Spleen (tissue), 11 donors: Measurements from ENCODE around the gene P2RY12. TPM values are rescaled to one million over a fixed set of nuclear protein-coding genes. Genes with fewer than 3 reads are reported as not detected.
A peak's percentile ranks its signal among the peaks of the same experiment; 100 is the strongest.

Experiments used
- DNase-seq: peaks from one replicate; pipeline ENCODE4 v3.0.0-alpha.2; 2020
- H3K27ac ChIP-seq, 8 donors: fragments of 200-600 bp; sonication (generic) in 7 of 8; 1 replicate in 4 of 8; 2 replicates in 4 of 8; pipeline versions ENCODE4 v1.5.0 to v1.8.0; 2016 to 2021; ENCODE audit warnings: inconsistent platforms in 4 of 8, mild to moderate bottlenecking in 4 of 8, moderate library complexity in 1 of 8
- H3K27me3 ChIP-seq, 7 donors: fragments of 200-600 bp; sonication (generic) in 6 of 7; replicated peaks in 1 of 7; 1 replicate in 4 of 7; 2 replicates in 3 of 7; pipeline versions ENCODE4 v1.5.0 to v1.8.0; 2016 to 2021; ENCODE audit warnings: inconsistent platforms in 3 of 7, mild to moderate bottlenecking in 1 of 7
- H3K36me3 ChIP-seq, 6 donors: fragments of 200-600 bp; sonication (generic) in 5 of 6; 1 replicate in 4 of 6; 2 replicates in 2 of 6; pipeline versions ENCODE4 v1.5.0 to v1.8.0; 2016 to 2021; ENCODE audit warnings: inconsistent platforms in 2 of 6
- H3K4me1 ChIP-seq, 6 donors: fragments of 200-600 bp; sonication (generic) in 5 of 6; 1 replicate in 3 of 6; 2 replicates in 3 of 6; pipeline versions ENCODE4 v1.5.0 to v1.8.0; 2016 to 2021; ENCODE audit warnings: inconsistent platforms in 3 of 6
- H3K4me3 ChIP-seq, 8 donors: fragments of 200-600 bp; sonication (generic) in 7 of 8; 1 replicate in 4 of 8; 2 replicates in 4 of 8; pipeline versions ENCODE4 v1.5.0 to v1.8.0; 2016 to 2021; ENCODE audit warnings: inconsistent platforms in 4 of 8, mild to moderate bottlenecking in 4 of 8, moderate library complexity in 2 of 8
- H3K9me3 ChIP-seq, 8 donors: fragments of 200-600 bp; sonication (generic) in 7 of 8; 1 replicate in 4 of 8; 2 replicates in 4 of 8; pipeline versions ENCODE4 v1.5.0 to v1.8.0; 2016 to 2021; ENCODE audit warnings: inconsistent platforms in 4 of 8
- CTCF ChIP-seq, 11 experiments: fragments of 200-600 bp in 7 of 11; fragments of 450-650 bp in 4 of 11; sonication (generic) in 4 of 11; IDR thresholded peaks in 8 of 11; conservative IDR thresholded peaks in 3 of 11; 1 replicate in 7 of 11; 2 replicates in 4 of 11; pipeline versions ENCODE4 v1.4.0 to v1.8.0; 2016 to 2021; ENCODE audit warnings: antibody characterized with exemption in 11 of 11, inconsistent platforms in 4 of 11, mild to moderate bottlenecking in 1 of 11
- POLR2A ChIP-seq, 3 donors: fragments of 450-650 bp; IDR thresholded peaks; one replicate each; pipeline ENCODE4 v1.5.1; 2017; ENCODE audit warnings: antibody characterized with exemption in 3 of 3, mild to moderate bottlenecking in 1 of 3
- POLR2AphosphoS5 ChIP-seq, 3 donors: sonication (generic); formaldehyde crosslinking; IDR thresholded peaks; one replicate each; pipeline ENCODE4 v1.5.1; 2017; ENCODE audit warnings: antibody characterized with exemption in 3 of 3
- WGBS, 5 donors: extraction: QIAGEN DNeasy Blood & Tissue Kit in 3 of 5; methylation state at CpG; one replicate each; pipeline versions ENCODE4 v1.1.5 to v1.1.7; 2013 to 2018; 5-methylcytosine and 5-hydroxymethylcytosine counted together
- intact Hi-C: fragments of 100-400 bp; cut with DNase I; formaldehyde crosslinking; loops from one replicate; pipeline ENCODE4 v1.15.0; 2023; ENCODE audit warnings: low total_unique reads
- polyA plus RNA-seq, 3 donors: library from polyadenylated mRNA; stranded (reverse); fragments of 200-250 nt; gene quantifications; one replicate each; pipeline ENCODE4 v1.2.1, GENCODE V29; 2013
- total RNA-seq, 7 donors: library from RNA; depleted of rRNA in 3 of 7; stranded (reverse); fragments of >200 nt in 3 of 7; fragmentation: NEBNext Ultra II Directional in 4 of 7; extraction: Animal tissue kit (Norgen Biotek cat#: 25700) in 4 of 7; gene quantifications; one replicate each; pipeline versions ENCODE4 v1.1.0 to v1.2.1, GENCODE V29; 2016 to 2021
- donor health status: healthy with polysubstance abuse.
- donor health status: DM: no; HTN: no; CAD: no; lungs with moderate emphysema.
- donor health status: DM: no; HTN: no; CAD: no.
- donor health status: Bipolar disorder and iron deficiency.
- donor health status: healthy.
- donor health status: DM: no; HTN: no; CAD: no.
- donor health status: DM: yes; HTN: yes; CAD: no.

Gene P2RY12
- total and polyA plus RNA-seq, 10 donors = 0.78 to 19.2 (median 6.7) TPM

GRCh38 chr3:151318991-151319390 is 65.6 kb downstream of the P2RY12 start:
- Histone ChIP-seq H3K4me1 (peaks cover 0 to 28% (median 0%) of the 10 kb centered on the region in 6 donors), H3K36me3 (no peaks in the 10 kb centered on the region), H3K9me3 (no peaks in the 10 kb centered on the region), H3K4me3 (peak overlapping the region in 1 of 8 donors; percentile 13), H3K27ac (peak overlapping the region in 7 of 8 donors; percentile 10 to 85 (median 73)), H3K27me3 (no peaks in the 10 kb centered on the region)
- no peak for DNase-seq
- intact Hi-C loops = no loop called here
- 51 to 86% (median 70%) methylated on average over 7 of the region's 7 CpGs for WGBS, 5 donors
- TF ChIP-seq CTCF (IDR thresholded peaks at IDR 0.05 in 8 of 11, conservative IDR thresholded peaks at IDR 0.05 in 3 of 11) (no peak), POLR2A (IDR thresholded peaks at IDR 0.05) (no peak), POLR2AphosphoS5 (IDR thresholded peaks at IDR 0.05) (no peak)

- no peak for TF ChIP-seq POLR2AphosphoS5 (IDR thresholded peaks at IDR 0.05)
- TF ChIP-seq CTCF (IDR thresholded peaks at IDR 0.05 in 8 of 11, conservative IDR thresholded peaks at IDR 0.05 in 3 of 11) = no peak
- no peak for TF ChIP-seq POLR2A (IDR thresholded peaks at IDR 0.05)
- peak overlapping the region in 1 of 8 donors; percentile 13 for H3K4me3 ChIP-seq
- no peaks in the 10 kb centered on the region for H3K36me3 ChIP-seq
- intact Hi-C loops = no loop called here
- H3K27me3 ChIP-seq = no peaks in the 10 kb centered on the region
- H3K9me3 ChIP-seq = no peaks in the 10 kb centered on the region
- H3K27ac ChIP-seq = peak overlapping the region in 7 of 8 donors; percentile 10 to 85 (median 73)
- no peak for DNase-seq
- H3K4me1 ChIP-seq = peaks cover 0 to 28% (median 0%) of the 10 kb centered on the region in 6 donors
These were observed 66.2 kb downstream of the P2RY12 start for GRCh38 chr3:151318313-151318712.

GRCh38 chr3:151316267-151316991 is 68.1 kb downstream of the P2RY12 start, which contains the start of gene GPR87:
Gene GPR87, minus strand, starts transcription at chr3:151316820. Its CDS starts 16,720 bp downstream, at chr3:151300100.
- TF ChIP-seq CTCF (IDR thresholded peaks at IDR 0.05 in 8 of 11, conservative IDR thresholded peaks at IDR 0.05 in 3 of 11) = no peak
- TF ChIP-seq POLR2A (IDR thresholded peaks at IDR 0.05) = no peak
- TF ChIP-seq POLR2AphosphoS5 (IDR thresholded peaks at IDR 0.05) = no peak
- Histone ChIP-seq H3K36me3 (no peaks in the 10 kb centered on the region), H3K4me1 (peaks cover 0 to 19% (median 0%) of the 10 kb centered on the region in 6 donors), H3K9me3 (no peaks in the 10 kb centered on the region), H3K27me3 (no peaks in the 10 kb centered on the region), H3K27ac (no peak within 1 kb of the TSS), H3K4me3 (no peak within 1 kb of the TSS)
- intact Hi-C loops = no loop called here
- no peak for DNase-seq
- 56 to 76% (median 70%) methylated on average over 7 of the region's 7 CpGs for WGBS, 5 donors

GRCh38 chr3:151315846-151316245 is 68.7 kb downstream of the P2RY12 start:
- DNase-seq = no peak
- no peaks in the 10 kb centered on the region for H3K9me3 ChIP-seq
- TF ChIP-seq POLR2A (IDR thresholded peaks at IDR 0.05) (no peak), CTCF (IDR thresholded peaks at IDR 0.05 in 8 of 11, conservative IDR thresholded peaks at IDR 0.05 in 3 of 11) (no peak), POLR2AphosphoS5 (IDR thresholded peaks at IDR 0.05) (no peak)
- no peak overlapping the region for H3K4me3 ChIP-seq
- 86 to 96% (median 90%) methylated on average over 2 of the region's 2 CpGs for WGBS, 5 donors
- H3K4me1 ChIP-seq = peaks cover 0 to 13% (median 0%) of the 10 kb centered on the region in 6 donors
- H3K36me3 ChIP-seq = no peaks in the 10 kb centered on the region
- intact Hi-C loops = no loop called here
- H3K27me3 ChIP-seq = no peaks in the 10 kb centered on the region
- H3K27ac ChIP-seq = no peak overlapping the region
